ENCODE results near the gene CHD2. TPM values are rescaled to one million over a fixed set of nuclear protein-coding genes. Genes with fewer than 3 reads are reported as not detected.
A peak's percentile ranks its signal among the peaks of the same experiment; 100 is the strongest.

CHD2 gene
- total and polyA plus RNA-seq, 4 experiments from 2014 or later, result 28.4 to 351 (median 224) TPM

DNA sequence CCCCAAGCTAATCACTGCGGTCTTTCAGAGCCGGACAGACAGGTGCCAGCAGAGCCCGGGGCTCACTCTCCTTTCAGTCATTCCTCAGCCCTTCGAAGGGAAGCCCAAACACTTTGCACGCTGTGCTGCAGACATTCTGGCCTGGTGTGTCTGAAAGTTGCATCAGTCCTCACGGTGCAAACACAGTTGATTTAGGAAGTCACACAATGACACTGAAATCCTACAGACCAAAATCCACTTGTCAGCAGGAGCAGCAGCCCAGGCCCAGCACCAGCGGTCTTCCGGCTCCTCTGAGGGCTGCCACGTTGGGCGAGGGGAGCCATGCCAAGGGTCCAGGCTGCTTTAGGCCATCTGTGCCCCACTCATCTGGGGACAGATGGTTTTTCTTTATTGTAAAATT lies 127.3 kb downstream of the CHD2 start:
- Mint-ChIP-seq H3K4me3 (no peak overlapping the region), H3K9me3 (peaks cover 0 to 4% (median 0%) of the 10 kb centered on the region in 8 donors), H3K27ac (peak overlapping the region in 2 of 7 donors; percentile 2 to 65), H3K36me3 (peaks cover 34 to 55% of the 10 kb centered on the region in 2 donors), H3K27me3 (no peaks in the 10 kb centered on the region), H3K4me1 (peaks cover 38 to 58% (median 45%) of the 10 kb centered on the region in 4 donors)
- intact Hi-C loops (cut with micrococcal nuclease), result no loop called here
- no peaks in the 10 kb centered on the region for H3K9me3 ChIP-seq (ENCODE audit: control insufficient read depth in 1 of 2, low read length in 2 of 2)
- no peaks in the 10 kb centered on the region for H3K27me3 ChIP-seq (ENCODE audit: insufficient read depth, low read length)
- peaks cover 48% of the 10 kb centered on the region for H3K36me3 ChIP-seq (ENCODE audit: insufficient read depth, low read length)
- H3K4me3 ChIP-seq (ENCODE audit: low read length in 2 of 2), result no peak overlapping the region
- CTCF ChIA-PET (ENCODE audit: partially characterized antibody), result interaction anchor here (1.4 to 4.1 kb wide), 6 partner anchors 10 to 1092 kb away, joined by 3 to 27 read pairs (median 16); no protein-coding TSS in a partner anchor
- POLR2A ChIA-PET (ENCODE audit: partially characterized antibody), result interaction anchor here (0.6 kb wide), 1 partner anchor 95 kb away, joined by 4 read pairs; no protein-coding TSS in a partner anchor
- no peak for DNase-seq
- H3K4me1 ChIP-seq (ENCODE audit: insufficient read depth, low read length), result peaks cover 41% of the 10 kb centered on the region
- H3K27ac ChIP-seq (ENCODE audit: low read depth, low read length), result no peak overlapping the region

DNA sequence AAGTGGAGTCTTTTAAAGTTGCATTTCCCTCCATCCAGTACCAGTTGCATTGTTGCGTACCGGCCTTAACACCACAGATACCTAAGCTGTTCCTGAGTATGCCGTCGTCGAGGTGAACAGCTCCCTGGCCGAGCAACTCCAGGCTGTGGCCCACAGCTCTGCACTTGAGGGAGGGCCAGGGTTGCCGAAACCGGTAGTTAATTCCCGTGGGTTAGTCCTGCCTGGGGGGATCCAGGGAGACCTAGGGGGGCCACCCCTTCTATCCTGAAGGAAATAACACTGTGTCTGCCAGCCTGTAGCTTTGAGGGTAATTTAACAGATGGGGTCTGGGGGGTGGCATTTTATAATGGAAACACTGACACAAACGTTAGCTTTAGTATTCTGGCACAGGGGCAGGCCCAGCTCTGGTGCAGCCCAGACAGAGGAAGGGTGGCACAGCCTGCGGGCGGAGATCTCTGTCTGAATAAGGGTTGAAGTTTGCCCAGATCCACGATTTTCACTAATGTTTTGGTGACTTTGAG lies 128.0 kb downstream of the CHD2 start:
- POLR2A ChIA-PET (ENCODE audit: partially characterized antibody), result interaction anchor here (1.3 kb wide), 1 partner anchor 1092 kb away, joined by 4 read pairs; no protein-coding TSS in a partner anchor
- Histone ChIP-seq H3K36me3 (ENCODE audit: insufficient read depth, low read length) (peaks cover 40% of the 10 kb centered on the region), H3K4me1 (ENCODE audit: insufficient read depth, low read length) (peaks cover 40% of the 10 kb centered on the region), H3K27me3 (ENCODE audit: insufficient read depth, low read length) (no peaks in the 10 kb centered on the region), H3K9me3 (ENCODE audit: control insufficient read depth in 1 of 2, low read length in 2 of 2) (no peaks in the 10 kb centered on the region), H3K4me3 (ENCODE audit: low read length in 2 of 2) (no peak overlapping the region), H3K27ac (ENCODE audit: low read depth, low read length) (no peak overlapping the region)
- peak overlapping the region; percentile 29 to 80 (median 68) for H3K27ac Mint-ChIP-seq
- DNase-seq, result no peak
- no peak overlapping the region for H3K4me3 Mint-ChIP-seq
- intact Hi-C loops (cut with micrococcal nuclease), result no loop called here
- peaks cover 0 to 4% (median 0%) of the 10 kb centered on the region in 8 donors for H3K9me3 Mint-ChIP-seq
- CTCF ChIA-PET (ENCODE audit: partially characterized antibody), result interaction anchor here (0.9 to 4.1 kb wide), 10 partner anchors 8 to 1296 kb away, joined by 3 to 27 read pairs (median 6); no protein-coding TSS in a partner anchor
- H3K27me3 Mint-ChIP-seq, result no peaks in the 10 kb centered on the region
- H3K36me3 Mint-ChIP-seq, result peaks cover 27 to 47% of the 10 kb centered on the region in 2 donors
- H3K4me1 Mint-ChIP-seq, result peaks cover 30 to 51% (median 37%) of the 10 kb centered on the region in 4 donors

DNA sequence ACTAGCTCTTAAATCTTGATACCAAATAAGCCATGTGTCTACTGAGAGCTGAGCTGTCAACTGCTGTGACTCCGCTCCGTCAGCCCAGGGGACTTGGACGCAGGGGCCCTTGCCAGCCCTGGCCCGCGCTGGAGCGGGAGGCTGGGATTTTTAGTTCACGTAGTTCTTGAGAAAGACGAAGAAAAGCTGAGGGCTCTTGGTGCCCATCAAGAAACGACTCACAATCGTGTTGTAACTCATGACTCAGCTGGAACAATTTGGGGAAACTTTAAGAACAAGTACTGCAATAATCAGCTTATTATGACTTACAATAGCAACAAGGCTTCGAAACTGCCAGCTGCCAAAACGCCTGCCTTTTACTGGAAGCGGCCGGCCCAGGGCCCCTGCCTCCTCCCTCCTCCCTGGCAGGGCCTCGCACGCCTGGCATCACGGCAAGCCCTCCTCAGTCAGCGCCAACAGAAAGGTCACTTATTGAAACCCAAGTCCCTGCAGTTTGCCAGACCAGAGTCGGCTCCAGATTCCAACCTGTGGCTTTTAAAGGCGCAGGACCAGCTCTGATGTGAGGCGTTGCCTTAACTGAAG lies 128.6 kb downstream of the CHD2 start:
- Mint-ChIP-seq H3K9me3 (peaks cover 0 to 3% (median 0%) of the 10 kb centered on the region in 8 donors), H3K4me3 (no peak overlapping the region), H3K27ac (peak overlapping the region in 6 of 7 donors; percentile 29 to 93 (median 66)), H3K36me3 (peaks cover 21 to 42% of the 10 kb centered on the region in 2 donors), H3K4me1 (peaks cover 28 to 47% (median 35%) of the 10 kb centered on the region in 4 donors), H3K27me3 (no peaks in the 10 kb centered on the region)
- Histone ChIP-seq H3K4me3 (ENCODE audit: low read length in 2 of 2) (no peak overlapping the region), H3K9me3 (ENCODE audit: control insufficient read depth in 1 of 2, low read length in 2 of 2) (no peaks in the 10 kb centered on the region), H3K36me3 (ENCODE audit: insufficient read depth, low read length) (peaks cover 35% of the 10 kb centered on the region), H3K27ac (ENCODE audit: low read depth, low read length) (no peak overlapping the region), H3K4me1 (ENCODE audit: insufficient read depth, low read length) (peaks cover 36% of the 10 kb centered on the region), H3K27me3 (ENCODE audit: insufficient read depth, low read length) (no peaks in the 10 kb centered on the region)
- DNase-seq, result no peak
- intact Hi-C loops (cut with micrococcal nuclease), result no loop called here
- ChIA-PET CTCF (ENCODE audit: partially characterized antibody) (interaction anchor here (0.9 to 4.1 kb wide), 10 partner anchors 8 to 1295 kb away, joined by 3 to 27 read pairs (median 6); no protein-coding TSS in a partner anchor), POLR2A (ENCODE audit: partially characterized antibody) (interaction anchor here (1.3 kb wide), 1 partner anchor 1091 kb away, joined by 4 read pairs; no protein-coding TSS in a partner anchor)

DNA sequence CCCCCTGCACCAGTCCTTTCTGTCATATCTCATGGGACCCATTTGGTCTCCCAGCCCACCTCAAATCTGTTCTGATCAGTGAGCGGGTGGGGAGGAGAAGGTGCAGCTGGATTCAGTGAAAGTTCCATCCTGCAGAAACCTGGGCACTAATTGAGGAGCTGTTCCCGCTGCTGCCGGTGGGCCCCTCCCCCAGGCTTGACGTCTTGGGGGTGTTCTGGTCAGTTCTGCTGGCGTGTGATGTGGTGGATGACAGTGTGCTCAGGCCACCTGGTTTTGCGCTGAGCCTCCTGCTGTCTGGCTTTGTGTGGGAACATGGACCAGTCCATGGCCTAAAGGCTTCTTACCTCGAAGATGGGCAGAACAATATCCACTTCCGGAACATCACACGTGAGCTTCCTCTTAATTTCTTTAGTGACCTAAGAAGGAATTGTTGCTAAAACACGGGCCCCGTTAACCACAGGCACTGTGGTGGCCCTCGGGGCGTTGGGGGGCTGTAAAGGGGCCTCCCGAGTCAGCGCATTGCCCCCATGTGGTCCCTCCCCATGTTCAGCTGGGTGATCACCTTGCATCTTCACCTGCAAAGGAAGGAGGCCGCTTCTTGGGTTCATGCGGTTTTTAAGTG lies 129.2 kb downstream of the CHD2 start:
- no peaks in the 10 kb centered on the region for H3K27me3 Mint-ChIP-seq
- peaks cover 16 to 36% of the 10 kb centered on the region in 2 donors for H3K36me3 Mint-ChIP-seq
- DNase-seq, result no peak
- Histone ChIP-seq H3K27me3 (ENCODE audit: insufficient read depth, low read length) (no peaks in the 10 kb centered on the region), H3K4me1 (ENCODE audit: insufficient read depth, low read length) (peaks cover 35% of the 10 kb centered on the region), H3K27ac (ENCODE audit: low read depth, low read length) (no peak overlapping the region), H3K4me3 (ENCODE audit: low read length in 2 of 2) (no peak overlapping the region), H3K36me3 (ENCODE audit: insufficient read depth, low read length) (peaks cover 29% of the 10 kb centered on the region), H3K9me3 (ENCODE audit: control insufficient read depth in 1 of 2, low read length in 2 of 2) (no peaks in the 10 kb centered on the region)
- intact Hi-C loops (cut with micrococcal nuclease), result no loop called here
- POLR2A ChIA-PET (ENCODE audit: partially characterized antibody), result interaction anchor here (1.1 to 1.5 kb wide), 3 partner anchors 9 to 1091 kb away, joined by 3 to 5 read pairs (median 4); no protein-coding TSS in a partner anchor
- peak overlapping the region; percentile 29 to 93 (median 48) for H3K27ac Mint-ChIP-seq
- H3K9me3 Mint-ChIP-seq, result peaks cover 0 to 3% (median 0%) of the 10 kb centered on the region in 8 donors
- CTCF ChIA-PET (ENCODE audit: partially characterized antibody), result interaction anchor here (0.9 to 4.1 kb wide), 17 partner anchors 8 to 1294 kb away, joined by 3 to 27 read pairs (median 6); no protein-coding TSS in a partner anchor
- H3K4me3 Mint-ChIP-seq, result no peak overlapping the region
- H3K4me1 Mint-ChIP-seq, result peaks cover 25 to 41% (median 32%) of the 10 kb centered on the region in 4 donors

DNA sequence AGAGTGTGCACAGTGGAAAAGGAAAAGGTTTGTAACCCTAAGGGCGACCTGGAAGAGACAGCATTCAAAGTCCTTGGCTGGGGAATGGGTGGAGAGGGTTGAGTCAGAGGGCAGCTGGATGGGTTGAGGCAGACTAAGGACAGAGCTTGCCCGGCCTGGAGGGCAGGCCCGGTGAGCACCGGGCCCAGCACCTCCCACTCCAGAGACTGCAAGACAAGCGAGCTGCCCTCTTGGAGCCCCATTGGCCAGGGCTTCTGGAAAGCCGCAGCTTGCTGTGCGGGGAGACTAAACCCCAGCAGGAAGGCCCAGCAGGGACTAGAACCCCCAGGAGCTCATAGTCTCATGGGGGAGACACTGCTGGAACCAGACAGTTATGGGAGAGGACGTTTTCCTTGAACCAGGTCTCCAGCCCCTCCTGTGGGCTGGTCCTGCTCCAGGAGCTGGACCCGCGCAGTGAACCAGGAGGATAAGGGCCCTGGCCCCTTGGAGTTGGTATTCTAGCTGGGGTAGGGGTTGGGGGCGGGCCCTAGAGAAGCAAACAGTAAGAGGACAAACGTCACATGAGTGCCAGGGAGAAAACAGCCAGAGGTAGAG lies 129.8 kb downstream of the CHD2 start:
- Mint-ChIP-seq H3K27me3 (no peaks in the 10 kb centered on the region), H3K4me3 (no peak overlapping the region), H3K4me1 (peaks cover 19 to 35% (median 26%) of the 10 kb centered on the region in 4 donors), H3K9me3 (peaks cover 0 to 3% (median 0%) of the 10 kb centered on the region in 8 donors), H3K27ac (peak overlapping the region; percentile 29 to 93 (median 66)), H3K36me3 (peaks cover 10 to 30% of the 10 kb centered on the region in 2 donors)
- CTCF ChIA-PET (ENCODE audit: partially characterized antibody), result interaction anchor here (0.6 to 4.1 kb wide), 27 partner anchors 9 to 1294 kb away, joined by 3 to 27 read pairs (median 5); no protein-coding TSS in a partner anchor
- peaks cover 29% of the 10 kb centered on the region for H3K4me1 ChIP-seq (ENCODE audit: insufficient read depth, low read length)
- no peaks in the 10 kb centered on the region for H3K9me3 ChIP-seq (ENCODE audit: control insufficient read depth in 1 of 2, low read length in 2 of 2)
- H3K27me3 ChIP-seq (ENCODE audit: insufficient read depth, low read length), result no peaks in the 10 kb centered on the region
- DNase-seq, result no peak
- H3K36me3 ChIP-seq (ENCODE audit: insufficient read depth, low read length), result peaks cover 23% of the 10 kb centered on the region
- H3K4me3 ChIP-seq (ENCODE audit: low read length in 2 of 2), result no peak overlapping the region
- POLR2A ChIA-PET (ENCODE audit: partially characterized antibody), result interaction anchor here (0.5 to 1.5 kb wide), 4 partner anchors 9 to 505 kb away, joined by 3 to 5 read pairs (median 3); no protein-coding TSS in a partner anchor
- intact Hi-C loops (cut with micrococcal nuclease), result loop anchor here (1.0 kb wide), 2 partner anchors 1090 to 1294 kb away; no protein-coding TSS in a partner anchor
- H3K27ac ChIP-seq (ENCODE audit: low read depth, low read length), result no peak overlapping the region

DNA sequence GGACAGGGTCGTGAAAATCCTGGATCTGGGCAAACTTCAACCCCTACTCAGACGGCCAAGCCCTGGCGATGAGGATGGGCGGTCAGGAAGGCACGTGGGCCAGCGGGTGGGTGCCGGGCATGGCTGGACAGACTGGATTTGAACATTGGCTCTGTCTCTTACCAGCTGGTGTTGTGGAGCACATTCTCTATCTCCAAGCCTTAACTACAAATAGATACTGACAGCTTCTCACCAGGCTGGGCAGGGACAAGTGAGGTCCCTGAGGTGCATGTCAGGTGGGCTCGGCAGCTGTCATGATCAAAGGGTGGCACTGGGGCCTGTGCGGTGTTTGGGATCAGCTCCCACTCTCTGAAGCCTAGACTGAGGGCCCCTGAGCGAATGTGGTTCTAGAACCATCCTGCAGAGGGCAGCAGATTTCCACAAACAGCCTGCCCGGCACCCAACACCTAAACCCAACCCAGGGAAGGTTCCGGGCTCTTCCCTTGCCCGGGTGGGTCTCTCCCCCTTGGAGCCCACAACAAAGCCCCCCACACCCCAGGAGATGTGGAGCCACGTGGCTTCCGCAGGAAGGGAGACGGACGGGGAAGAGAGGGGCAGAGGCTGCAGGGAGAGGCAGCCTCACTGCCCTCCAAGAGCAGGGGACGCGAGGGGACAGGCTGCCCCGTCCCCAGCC lies 130.4 kb downstream of the CHD2 start:
- Mint-ChIP-seq H3K27me3 (no peaks in the 10 kb centered on the region), H3K27ac (peak overlapping the region; percentile 17 to 85 (median 66)), H3K36me3 (peaks cover 6 to 23% of the 10 kb centered on the region in 2 donors), H3K4me3 (peak overlapping the region in 1 of 8 donors; percentile 27), H3K4me1 (peaks cover 14 to 29% (median 19%) of the 10 kb centered on the region in 4 donors), H3K9me3 (peaks cover 0 to 3% (median 0%) of the 10 kb centered on the region in 8 donors)
- DNase-seq, result peak in 4 of 5 donors; percentile 57 to 71 (median 63)
- H3K36me3 ChIP-seq (ENCODE audit: insufficient read depth, low read length), result peaks cover 16% of the 10 kb centered on the region
- no peak overlapping the region for H3K4me3 ChIP-seq (ENCODE audit: low read length in 2 of 2)
- no peak overlapping the region for H3K27ac ChIP-seq (ENCODE audit: low read depth, low read length)
- POLR2A ChIA-PET (ENCODE audit: partially characterized antibody), result interaction anchor here (0.5 to 1.5 kb wide), 4 partner anchors 10 to 504 kb away, joined by 3 to 5 read pairs (median 3); no protein-coding TSS in a partner anchor
- no peaks in the 10 kb centered on the region for H3K27me3 ChIP-seq (ENCODE audit: insufficient read depth, low read length)
- intact Hi-C loops (cut with micrococcal nuclease), result loop anchor here (1.0 kb wide), 2 partner anchors 1090 to 1294 kb away; no protein-coding TSS in a partner anchor
- CTCF ChIA-PET (ENCODE audit: partially characterized antibody), result interaction anchor here (0.6 to 4.1 kb wide), 24 partner anchors 9 to 1293 kb away, joined by 3 to 27 read pairs (median 5); no protein-coding TSS in a partner anchor
- peaks cover 22% of the 10 kb centered on the region for H3K4me1 ChIP-seq (ENCODE audit: insufficient read depth, low read length)
- no peaks in the 10 kb centered on the region for H3K9me3 ChIP-seq (ENCODE audit: control insufficient read depth in 1 of 2, low read length in 2 of 2)

Measured in CD4-positive, alpha-beta memory T cell (primary cell).